Calu3 (cell line): ENCODE data around the gene NIPA2. TPM values are rescaled to one million over a fixed set of nuclear protein-coding genes. Genes with fewer than 3 reads are reported as not detected.

ENCODE experiments used
- Bru-seq: library from RNA; stranded (reverse); fragments of 400-500 nt; gene quantifications from one replicate; lab custom pipeline; 2021; lab: Mats Ljungman, UMichigan
- BruChase-seq, 2 experiments: library from RNA; stranded (reverse); fragments of 400-500 nt; gene quantifications; one replicate each; lab custom pipeline; 2021; lab: Mats Ljungman, UMichigan
- BruUV-seq: library from RNA; stranded (reverse); fragments of 400-500 nt; replicated peaks from 2 replicates; lab custom pipeline; 2021; lab: Mats Ljungman, UMichigan
- CTCF ChIA-PET: fragments of 300-600 bp; sonication (Branson Sonifier 250); formaldehyde crosslinking; loops from one replicate; lab custom pipeline; 2022; ENCODE audit warnings: antibody characterized with exemption; lab: Charles Lee
- DNase-seq: peaks from one replicate; pipeline ENCODE4 v3.0.0; 2022
- H3K27ac Mint-ChIP-seq: one replicate; pipeline ENCODE4 v1.8.0; 2022; ENCODE audit warnings: mixed read lengths; ENCODE audit not compliant: unreplicated experiment
- H3K27me3 Mint-ChIP-seq: one replicate; pipeline ENCODE4 v1.8.0; 2022; ENCODE audit warnings: mixed read lengths; ENCODE audit not compliant: unreplicated experiment
- H3K36me3 Mint-ChIP-seq: one replicate; pipeline ENCODE4 v1.8.0; 2022; ENCODE audit warnings: mild to moderate bottlenecking, moderate library complexity, mixed read lengths; ENCODE audit not compliant: insufficient read depth, unreplicated experiment
- H3K4me1 Mint-ChIP-seq: one replicate; pipeline ENCODE4 v1.8.0; 2022; ENCODE audit warnings: mild to moderate bottlenecking, low read depth, mixed read lengths; ENCODE audit not compliant: unreplicated experiment
- H3K4me3 Mint-ChIP-seq: one replicate; pipeline ENCODE4 v1.8.0; 2022; ENCODE audit warnings: mild to moderate bottlenecking, low read depth, moderate library complexity, mixed read lengths; ENCODE audit not compliant: unreplicated experiment
- H3K9me3 Mint-ChIP-seq: one replicate; pipeline ENCODE4 v1.8.0; 2022; ENCODE audit warnings: low read depth, mixed read lengths; ENCODE audit not compliant: unreplicated experiment
- intact Hi-C: fragments of 100-400 bp; cut with micrococcal nuclease; formaldehyde crosslinking; loops from one replicate; pipeline ENCODE4 v1.10.0; 2022; ENCODE audit not compliant: unreplicated experiment
- long read RNA-seq: library from polyadenylated mRNA; stranded (forward); transcript quantifications from one replicate; pipeline ENCODE4 v2.0.0, GENCODE V29; 2022
- total RNA-seq: library from RNA; stranded (reverse); gene quantifications from 2 replicates; pipeline ENCODE4 v1.2.3, GENCODE V29; 2022
- TF ChIP-seq, protein P1 (sequence below): fragments of 200-600 bp; IDR thresholded peaks from one replicate; pipeline ENCODE4 v1.8.0; 2022; ENCODE audit warnings: antibody characterized with exemption; ENCODE audit not compliant: unreplicated experiment

Gene NIPA2
- total RNA-seq, result 26.0 and 26.6 TPM in 2 replicates
- percentile 74 among the genes with signal in this experiment for Bru-seq, nascent RNA
- BruChase-seq, experiment 1, labeled RNA remaining after a 6-hour chase, result percentile 79 among the genes with signal in this experiment
- BruChase-seq, experiment 2, labeled RNA remaining after a 2-hour chase, result percentile 67 among the genes with signal in this experiment
- long read RNA-seq, transcript NIPA2-204 (7 exons, 3,130 nt), result minor isoform, 5 of 52 reads
- long read RNA-seq, transcript NIPA2-201 (8 exons, 3,233 nt), result minor isoform, 5 of 52 reads
- long read RNA-seq, transcript NIPA2-203 (6 exons, 2,280 nt), result major isoform, 14 of 52 reads
- long read RNA-seq, partial matches to known transcripts, result 2 of 52 reads
- long read RNA-seq, other reads (novel, unspliced or antisense), result 23 of 52 reads

DNA sequence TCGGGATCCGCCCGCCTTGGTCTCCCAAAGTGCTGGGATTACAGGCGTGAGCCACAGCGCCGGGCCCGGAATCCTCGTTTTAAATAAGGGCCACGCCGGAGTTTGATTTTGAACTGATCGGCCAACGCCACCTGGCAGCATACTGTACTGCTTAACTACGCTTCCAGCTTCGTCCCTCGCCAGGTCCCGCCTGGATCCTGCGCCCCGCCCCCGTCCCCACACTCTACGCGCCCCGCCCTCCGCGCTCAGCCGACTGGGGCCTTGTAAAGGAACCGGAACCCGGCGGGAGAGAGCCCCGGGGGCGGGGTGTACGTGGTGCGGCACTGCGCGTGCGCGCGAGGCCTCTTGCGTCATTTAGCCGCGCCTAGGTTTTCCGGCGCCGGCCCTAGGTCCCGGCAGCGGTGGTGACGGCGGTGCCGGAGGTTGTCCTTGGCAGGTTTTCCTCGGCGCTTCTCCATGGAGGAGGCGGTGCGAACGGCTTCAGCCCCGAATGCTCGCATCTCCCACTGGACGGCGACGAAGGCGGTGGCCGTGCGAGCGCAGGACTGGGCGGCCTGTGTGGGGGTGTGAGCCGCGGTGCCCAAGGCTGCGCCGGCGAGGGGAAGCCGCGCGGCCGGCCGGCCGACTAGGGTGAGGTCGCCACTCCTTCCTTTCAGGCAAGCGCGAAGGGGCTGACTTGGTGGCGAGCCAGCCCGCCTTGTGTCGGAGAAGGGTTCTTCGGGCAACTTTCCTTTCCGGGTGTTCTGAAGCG is at the start of gene NIPA2:
Gene NIPA2, plus strand, starts transcription at position 375 of the 751 bp plus-strand sequence. CDS start 13,066 bp downstream, outside the sequence.
- Mint-ChIP-seq H3K4me3 (peak within 1 kb of the TSS; percentile 66), H3K27ac (no peak within 1 kb of the TSS), H3K36me3 (peaks cover 38% of the 10 kb centered on the region), H3K9me3 (no peaks in the 10 kb centered on the region), H3K27me3 (no peaks in the 10 kb centered on the region), H3K4me1 (no peaks in the 10 kb centered on the region)
- intact Hi-C loops, result no loop called here
- TF ChIP-seq, protein P1, sequence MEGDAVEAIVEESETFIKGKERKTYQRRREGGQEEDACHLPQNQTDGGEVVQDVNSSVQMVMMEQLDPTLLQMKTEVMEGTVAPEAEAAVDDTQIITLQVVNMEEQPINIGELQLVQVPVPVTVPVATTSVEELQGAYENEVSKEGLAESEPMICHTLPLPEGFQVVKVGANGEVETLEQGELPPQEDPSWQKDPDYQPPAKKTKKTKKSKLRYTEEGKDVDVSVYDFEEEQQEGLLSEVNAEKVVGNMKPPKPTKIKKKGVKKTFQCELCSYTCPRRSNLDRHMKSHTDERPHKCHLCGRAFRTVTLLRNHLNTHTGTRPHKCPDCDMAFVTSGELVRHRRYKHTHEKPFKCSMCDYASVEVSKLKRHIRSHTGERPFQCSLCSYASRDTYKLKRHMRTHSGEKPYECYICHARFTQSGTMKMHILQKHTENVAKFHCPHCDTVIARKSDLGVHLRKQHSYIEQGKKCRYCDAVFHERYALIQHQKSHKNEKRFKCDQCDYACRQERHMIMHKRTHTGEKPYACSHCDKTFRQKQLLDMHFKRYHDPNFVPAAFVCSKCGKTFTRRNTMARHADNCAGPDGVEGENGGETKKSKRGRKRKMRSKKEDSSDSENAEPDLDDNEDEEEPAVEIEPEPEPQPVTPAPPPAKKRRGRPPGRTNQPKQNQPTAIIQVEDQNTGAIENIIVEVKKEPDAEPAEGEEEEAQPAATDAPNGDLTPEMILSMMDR, result no peak
- BruUV-seq, result no TSS peak
- peak; percentile 88 for DNase-seq
- CTCF ChIA-PET, result no interaction called here

DNA sequence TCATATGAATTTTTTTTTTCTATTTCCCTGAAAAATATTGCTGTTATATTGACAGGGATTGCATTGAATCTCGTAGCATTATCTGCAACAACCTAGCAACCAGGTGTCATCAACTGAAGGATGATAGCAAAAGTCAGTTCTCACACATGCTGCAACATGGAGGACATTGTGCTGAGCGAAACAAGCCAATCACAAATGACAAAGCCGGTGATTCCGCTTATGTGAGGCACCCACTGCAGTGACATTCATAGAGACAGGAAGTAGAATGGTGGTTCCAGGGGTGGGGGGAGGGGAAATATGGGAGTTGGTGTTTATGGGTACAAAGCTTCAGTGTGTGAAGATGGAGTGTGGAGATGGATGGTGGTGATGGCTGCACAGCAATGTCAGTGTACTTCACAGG is 44.4 kb upstream of the NIPA2 start:
- intact Hi-C loops, result no loop called here
- no TSS peak for BruUV-seq
- CTCF ChIA-PET, result no interaction called here
- Mint-ChIP-seq H3K9me3 (no peaks in the 10 kb centered on the region), H3K4me3 (no peak overlapping the region), H3K36me3 (no peaks in the 10 kb centered on the region), H3K27me3 (no peaks in the 10 kb centered on the region), H3K27ac (no peak overlapping the region), H3K4me1 (no peaks in the 10 kb centered on the region)
- no peak for DNase-seq
- TF ChIP-seq, protein P1, result no peak

DNA sequence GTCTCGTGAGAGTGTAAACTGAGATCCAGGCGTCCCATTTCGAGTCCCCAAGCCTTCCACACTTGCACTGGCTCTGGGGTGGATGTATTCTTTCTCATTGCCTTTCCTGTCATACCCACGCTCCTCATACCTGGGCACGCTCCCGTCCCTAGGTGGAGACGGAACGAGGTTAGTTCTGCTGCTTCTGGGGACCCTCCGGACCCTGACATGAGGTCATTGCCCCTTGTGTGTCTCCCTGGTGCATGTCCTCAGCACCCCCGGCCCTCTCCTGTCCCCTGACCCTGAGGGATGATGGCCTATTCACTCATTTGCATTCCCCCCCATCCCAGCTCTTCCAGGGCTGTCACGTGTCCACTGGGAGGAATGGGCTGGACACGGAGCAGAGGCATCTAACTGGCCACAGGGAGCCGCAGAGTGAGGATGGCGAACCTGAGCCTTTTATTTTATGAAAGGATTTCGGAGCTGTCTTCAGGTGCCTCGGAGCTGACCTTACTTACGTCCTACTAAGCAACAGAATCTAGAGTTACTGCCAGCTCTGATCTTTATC is 43.8 kb upstream of the NIPA2 start:
- H3K27me3 Mint-ChIP-seq, result no peaks in the 10 kb centered on the region
- no peak overlapping the region for H3K4me3 Mint-ChIP-seq
- intact Hi-C loops, result no loop called here
- H3K4me1 Mint-ChIP-seq, result no peaks in the 10 kb centered on the region
- H3K27ac Mint-ChIP-seq, result no peak overlapping the region
- H3K36me3 Mint-ChIP-seq, result no peaks in the 10 kb centered on the region
- no peaks in the 10 kb centered on the region for H3K9me3 Mint-ChIP-seq
- CTCF ChIA-PET, result no interaction called here
- no TSS peak for BruUV-seq
- DNase-seq, result no peak
- TF ChIP-seq, protein P1, result no peak

DNA sequence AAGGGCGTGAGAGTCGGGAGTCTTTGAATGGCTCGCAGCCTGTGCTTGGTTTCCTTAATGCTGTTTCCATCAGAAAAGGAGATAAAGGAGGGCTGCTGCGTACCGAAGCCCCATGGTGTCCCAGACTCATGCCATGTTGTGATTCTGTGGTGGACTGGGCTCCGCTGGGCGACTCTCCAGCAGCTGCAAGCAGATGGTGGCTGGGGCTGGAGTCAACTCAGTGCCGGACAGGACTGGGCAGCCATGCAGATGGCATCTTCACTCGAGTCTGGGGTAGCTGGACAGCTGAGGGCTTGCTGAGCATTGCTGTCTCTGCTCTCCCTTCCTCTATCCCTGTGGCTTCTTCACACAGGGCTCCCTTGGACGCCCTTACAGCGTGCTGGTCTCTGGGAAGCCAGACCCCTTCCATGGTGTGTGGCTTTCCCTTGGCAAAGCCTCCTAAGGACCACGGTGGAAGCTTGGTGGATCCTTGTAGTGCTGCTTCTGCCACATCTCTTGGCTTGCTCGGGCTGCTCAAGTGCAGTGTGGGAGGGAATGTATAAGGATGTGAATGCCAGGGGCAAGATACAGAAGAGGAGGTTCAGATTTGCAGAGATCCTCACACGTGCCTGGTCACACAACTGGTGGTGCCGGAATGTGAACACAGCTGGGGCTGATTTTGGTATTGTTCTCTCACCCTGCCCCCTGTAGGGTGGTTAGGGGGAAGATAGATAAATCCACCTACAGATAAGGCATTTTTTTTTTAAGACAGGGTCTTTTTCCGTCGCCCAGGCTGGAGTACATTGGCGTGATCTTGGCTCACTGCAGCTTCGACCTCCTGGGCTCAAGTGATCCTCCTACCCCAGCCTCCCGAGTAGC is 43.0 kb upstream of the NIPA2 start:
- H3K4me1 Mint-ChIP-seq, result no peaks in the 10 kb centered on the region
- H3K27me3 Mint-ChIP-seq, result no peaks in the 10 kb centered on the region
- H3K9me3 Mint-ChIP-seq, result no peaks in the 10 kb centered on the region
- H3K27ac Mint-ChIP-seq, result no peak overlapping the region
- DNase-seq, result no peak
- TF ChIP-seq, protein P1, result no peak
- no peaks in the 10 kb centered on the region for H3K36me3 Mint-ChIP-seq
- BruUV-seq, result no TSS peak
- H3K4me3 Mint-ChIP-seq, result no peak overlapping the region
- intact Hi-C loops, result no loop called here
- CTCF ChIA-PET, result no interaction called here
